Activated CD4-positive, alpha-beta T cell treated with anti-CD3 and anti-CD28 coated beads, Interleukin-2, Interleukin-6, amounts not matched to agents 100 ng/mL and 50 ng/mL, durations not matched to agents 16 hours and 8 hours (primary cell): Measurements from ENCODE around the gene ADAT2.
A peak's percentile ranks its signal among the peaks of the same experiment; 100 is the strongest.
"Not testable (repeated sequence)": the region's sequence is repeated elsewhere in the genome, so short reads cannot be mapped to it uniquely, and the experiment has no call there.

Experiments used
- DNase-seq: peaks from one replicate; pipeline ENCODE4 v3.0.0-alpha.2; 2020

Gene ADAT2

GRCh38 chr6:143450453-143451371 is at the start of gene ADAT2, which contains the start of gene PEX3:
Gene ADAT2, minus strand, starts transcription at chr6:143450695. Its CDS starts 37 bp downstream, at chr6:143450658.
Gene PEX3, plus strand, starts transcription at chr6:143450805. Its CDS starts 238 bp downstream, at chr6:143451043.
- peak; percentile 96 for DNase-seq

- DNase-seq, result peak; percentile 6
These were observed 47.9 kb upstream of the ADAT2 start for GRCh38 chr6:143498428-143498827.

GRCh38 chr6:143496974-143497373 is 46.5 kb upstream of the ADAT2 start:
- no peak for DNase-seq

GRCh38 chr6:143490775-143491174 is 40.3 kb upstream of the ADAT2 start:
- DNase-seq, result no peak

GRCh38 chr6:143490244-143490643 is 39.7 kb upstream of the ADAT2 start:
- no peak for DNase-seq

GRCh38 chr6:143486752-143487151 is 36.3 kb upstream of the ADAT2 start:
- no peak for DNase-seq

- no peak for DNase-seq
These were observed 35.5 kb upstream of the ADAT2 start for GRCh38 chr6:143485967-143486366.

GRCh38 chr6:143482593-143482992 is 32.1 kb upstream of the ADAT2 start:
- DNase-seq, result no peak

GRCh38 chr6:143478479-143479062 is 28.1 kb upstream of the ADAT2 start:
- no peak for DNase-seq

- no peak for DNase-seq
These were observed 26.1 kb upstream of the ADAT2 start for GRCh38 chr6:143476545-143476944.

GRCh38 chr6:143471822-143472221 is 21.3 kb upstream of the ADAT2 start:
- no peak for DNase-seq

GRCh38 chr6:143468823-143469222 is 18.3 kb upstream of the ADAT2 start:
- DNase-seq, result not testable (repeated sequence)

GRCh38 chr6:143468026-143468425 is 17.5 kb upstream of the ADAT2 start:
- DNase-seq, result no peak

GRCh38 chr6:143465546-143465945 is 15.1 kb upstream of the ADAT2 start:
- no peak for DNase-seq

- no peak for DNase-seq
These were observed 7.3 kb upstream of the ADAT2 start for GRCh38 chr6:143457563-143458359.

GRCh38 chr6:143451531-143451930 is 1.0 kb upstream of the ADAT2 start:
- DNase-seq, result no peak

GRCh38 chr6:143449714-143450452 is 612 bp downstream of the ADAT2 start:
- peak; percentile 38 for DNase-seq

GRCh38 chr6:143449082-143449713 is 1.3 kb downstream of the ADAT2 start:
- DNase-seq, result no peak

GRCh38 chr6:143447865-143448264 is 2.6 kb downstream of the ADAT2 start:
- not testable (repeated sequence) for DNase-seq

- DNase-seq, result no peak
These were observed 7.4 kb downstream of the ADAT2 start for GRCh38 chr6:143443096-143443495.

GRCh38 chr6:143441680-143442545 is 8.6 kb downstream of the ADAT2 start:
- DNase-seq, result peak; percentile 76
